NCI-H2196 (cell line): ENCODE results near the gene ASPDH.
"Not testable (repeated sequence)": the region's sequence is repeated elsewhere in the genome, so short reads cannot be mapped to it uniquely, and the experiment has no call there.

ENCODE experiments used
- DNase-seq: peaks from one replicate; lab custom pipeline; 2025; ENCODE audit not compliant: unreplicated experiment; lab: John Stamatoyannopoulos, UW

The ASPDH gene

GRCh38 chr19:50480281-50481111, 33.2 kb downstream of the ASPDH start:
- DNase-seq, result no peak

- no peak for DNase-seq
Measured at GRCh38 chr19:50479761-50480251, 33.9 kb downstream of the ASPDH start.

- peak; percentile 5 for DNase-seq
Measured at GRCh38 chr19:50478901-50479715, 34.6 kb downstream of the ASPDH start.

- no peak for DNase-seq
Measured at GRCh38 chr19:50477751-50478515, 35.8 kb downstream of the ASPDH start.

GRCh38 chr19:50476907-50477238, 36.8 kb downstream of the ASPDH start:
- DNase-seq, result no peak

- peak; percentile 95 for DNase-seq
Measured at GRCh38 chr19:50476224-50476906, 37.3 kb downstream of the ASPDH start, which contains the start of the genes EMC10 and GARIN5A. Gene EMC10 (plus strand): TSS chr19:50476507. CDS start chr19:50476545, 38 bp downstream. Gene GARIN5A (minus strand): TSS chr19:50476848. CDS start chr19:50476388, 460 bp downstream.

- DNase-seq, result no peak
Measured at GRCh38 chr19:50475736-50476223, 37.9 kb downstream of the ASPDH start.

- DNase-seq, result no peak
Measured at GRCh38 chr19:50475101-50475568, 38.6 kb downstream of the ASPDH start.

GRCh38 chr19:50473336-50473735, 40.4 kb downstream of the ASPDH start:
- not testable (repeated sequence) for DNase-seq

- DNase-seq, result no peak
Measured at GRCh38 chr19:50468818-50469217, 44.9 kb downstream of the ASPDH start.

GRCh38 chr19:50467566-50467965, 46.1 kb downstream of the ASPDH start:
- DNase-seq, result no peak

- DNase-seq, result no peak
Measured at GRCh38 chr19:50466706-50467039, 47.0 kb downstream of the ASPDH start.

- peak; percentile 76 for DNase-seq
Measured at GRCh38 chr19:50465986-50466705, 47.6 kb downstream of the ASPDH start.

- no peak for DNase-seq
Measured at GRCh38 chr19:50465000-50465399, 48.7 kb downstream of the ASPDH start.

- no peak for DNase-seq
Measured at GRCh38 chr19:50464348-50464747, 49.4 kb downstream of the ASPDH start.

GRCh38 chr19:50462970-50463369, 50.7 kb downstream of the ASPDH start:
- DNase-seq, result no peak
